Ishikawa (cell line): ENCODE measurements around the gene POC5.

Experiments used
- CEBPB ChIP-seq: IDR thresholded peaks from 2 replicates; pipeline ENCODE4 v1.6.1; 2012
- CREB1 ChIP-seq: IDR thresholded peaks from 2 replicates; pipeline ENCODE4 v1.6.1; 2012; ENCODE audit warnings: low read depth
- EGR1 ChIP-seq: IDR thresholded peaks from 2 replicates; pipeline ENCODE4 v1.6.1; 2012
- EP300 ChIP-seq: IDR thresholded peaks from 2 replicates; pipeline ENCODE4 v1.6.1; 2012; ENCODE audit warnings: borderline replicate concordance
- FOXM1 ChIP-seq: IDR thresholded peaks from 2 replicates; pipeline ENCODE4 v1.6.1; 2012; ENCODE audit warnings: low read depth, borderline replicate concordance
- MAX ChIP-seq: IDR thresholded peaks from 2 replicates; pipeline ENCODE4 v1.6.1; 2012
- NFIC ChIP-seq: IDR thresholded peaks from 2 replicates; pipeline ENCODE4 v1.6.1; 2012
- RAD21 ChIP-seq: IDR thresholded peaks from 2 replicates; pipeline ENCODE4 v1.6.1; 2012; ENCODE audit warnings: low read depth
- REST ChIP-seq: IDR thresholded peaks from 2 replicates; pipeline ENCODE4 v1.6.1; 2012; ENCODE audit warnings: low read depth, mild to moderate bottlenecking
- TAF1 ChIP-seq: IDR thresholded peaks from 2 replicates; pipeline ENCODE4 v1.6.1; 2012; ENCODE audit warnings: low read depth, mild to moderate bottlenecking
- TCF12 ChIP-seq: IDR thresholded peaks from 2 replicates; pipeline ENCODE4 v1.6.1; 2012; ENCODE audit warnings: low read depth
- TEAD4 ChIP-seq: IDR thresholded peaks from 2 replicates; pipeline ENCODE4 v1.6.1; 2012
- USF1 ChIP-seq: IDR thresholded peaks from 2 replicates; pipeline ENCODE4 v1.6.1; 2012
- YY1 ChIP-seq: IDR thresholded peaks from 2 replicates; pipeline ENCODE4 v1.6.1; 2012; ENCODE audit warnings: low read depth
- ZBTB7A ChIP-seq: IDR thresholded peaks from 2 replicates; pipeline ENCODE4 v1.6.1; 2012; ENCODE audit warnings: low read depth

The POC5 gene

GRCh38 chr5:75659791-75660450, 57.3 kb downstream of the POC5 start:
- TF ChIP-seq CEBPB = no peak
- no peak for TF ChIP-seq CREB1
- TF ChIP-seq MAX = no peak
- no peak for TF ChIP-seq YY1

- TF ChIP-seq TEAD4 = no peak
- TF ChIP-seq CEBPB = no peak
- TF ChIP-seq MAX = no peak; the same call in 1 of the 2 replicates
- TF ChIP-seq RAD21 = no peak
- no peak for TF ChIP-seq YY1
- TF ChIP-seq FOXM1 = no peak
- TF ChIP-seq ZBTB7A = no peak
- no peak for TF ChIP-seq USF1
- TF ChIP-seq TCF12 = no peak
- no peak for TF ChIP-seq REST
- TF ChIP-seq TAF1 = no peak
- no peak for TF ChIP-seq EP300
- TF ChIP-seq NFIC = no peak
- no peak for TF ChIP-seq EGR1
- no peak for TF ChIP-seq CREB1
These were observed 60.8 kb downstream of the POC5 start for GRCh38 chr5:75656311-75657003.

GRCh38 chr5:75654693-75655295, 62.4 kb downstream of the POC5 start:
- TF ChIP-seq REST (no peak), YY1 (no peak), CEBPB (no peak), TAF1 (no peak), USF1 (no peak), NFIC (no peak), FOXM1 (no peak), TEAD4 (no peak), EP300 (no peak), TCF12 (no peak), ZBTB7A (no peak), RAD21 (no peak), MAX (no peak), EGR1 (no peak), CREB1 (no peak)

- no peak for TF ChIP-seq REST
- TF ChIP-seq YY1 = no peak
- TF ChIP-seq TCF12 = no peak
- TF ChIP-seq FOXM1 = no peak
These were observed 63.7 kb downstream of the POC5 start for GRCh38 chr5:75653521-75653920.
